HepG2 (cell line): Measurements from ENCODE around the gene COL4A2. TPM values are rescaled to one million over a fixed set of nuclear protein-coding genes. Genes with fewer than 3 reads are reported as not detected.

Experiments used
- ATAC-seq: fragments of 200-7000 bp; cut with Tn5 transposase; 3 replicates; pipeline ENCODE4 v1.9.1; 2020; ENCODE audit warnings: mild to moderate bottlenecking, moderate library complexity
- BruUV-seq: library from RNA; stranded (reverse); fragments of 400-500 nt; replicated peaks from 2 replicates; lab custom pipeline; 2021; lab: Mats Ljungman, UMichigan
- CTCF ChIA-PET: fragments of 300-600 bp; formaldehyde crosslinking; extraction: SDS; loops from one replicate; lab custom pipeline; 2021; ENCODE audit warnings: low total read pairs, inconsistent platforms, low intra/inter-chr PET ratio; lab: Yijun Ruan, JAX
- POLR2A ChIA-PET: fragments of 350-600 bp; sonication (Branson Sonifier 250); formaldehyde crosslinking; loops from one replicate; lab custom pipeline; 2020; ENCODE audit warnings: antibody characterized with exemption, inconsistent platforms; lab: Yijun Ruan, JAX
- DNase-seq: peaks from one replicate; pipeline ENCODE4 v3.0.0-alpha.2; 2015; ENCODE audit warnings: low spot score
- FAIRE-seq: peaks from 3 replicates; lab custom pipeline; 2011; peaks lifted over from hg19 to GRCh38; lab: Jason Lieb, UNC
- H2AFZ ChIP-seq: one replicate; pipeline ENCODE4 v1.6.1; 2011; ENCODE audit warnings: low read length, inconsistent platforms
- H3K27ac ChIP-seq: fragments of 300-600 bp; 3 replicates; pipeline ENCODE4 v1.8.0; 2011; ENCODE audit warnings: mixed run types, mild to moderate bottlenecking, mixed read lengths, low read length, inconsistent platforms; ENCODE audit not compliant: insufficient read depth; ENCODE audit errors: extremely low read length
- H3K27me3 ChIP-seq, 2 experiments: fragments of 200-600 bp in 1 of 2; 2 replicates in 1 of 2; 3 replicates in 1 of 2; pipeline versions ENCODE4 v1.6.0 to v1.8.0; 2011; ENCODE audit warnings: low read length in 2 of 2, mild to moderate bottlenecking in 2 of 2, moderate library complexity in 2 of 2, inconsistent platforms in 1 of 2; ENCODE audit not compliant: insufficient read depth in 2 of 2, control insufficient read depth in 1 of 2
- H3K36me3 ChIP-seq, 2 experiments: fragments of 200-600 bp in 1 of 2; replicated peaks in 1 of 2; 2 replicates in 1 of 2; 3 replicates in 1 of 2; pipeline versions ENCODE4 v1.5.1 to v1.8.0; 2011; ENCODE audit warnings: low read length in 2 of 2, inconsistent platforms in 1 of 2; ENCODE audit not compliant: insufficient read depth in 2 of 2, control insufficient read depth in 1 of 2
- H3K4me1 ChIP-seq: 2 replicates; pipeline ENCODE4 v1.5.1; 2012; ENCODE audit warnings: low read length, inconsistent platforms; ENCODE audit not compliant: insufficient read depth
- H3K4me2 ChIP-seq: 2 replicates; pipeline ENCODE4 v1.6.0; 2011; ENCODE audit warnings: low read depth, low read length, inconsistent platforms
- H3K4me3 ChIP-seq, 3 experiments: fragments of 200-600 bp in 1 of 3; sonication (generic), shearing (Covaris generic) in 1 of 3; replicated peaks in 1 of 3; 2 replicates each; pipeline ENCODE4 v1.5.1; 2011 to 2016; ENCODE audit warnings: low read length in 3 of 3, inconsistent platforms in 2 of 3, low read depth in 2 of 3, mild to moderate bottlenecking in 2 of 3, control low read depth in 1 of 3, mixed read lengths in 1 of 3; ENCODE audit not compliant: insufficient read depth in 1 of 3
- H3K79me2 ChIP-seq: one replicate; pipeline ENCODE4 v1.6.1; 2011; ENCODE audit warnings: low read length, inconsistent platforms; ENCODE audit not compliant: insufficient read depth
- H3K9ac ChIP-seq: 2 replicates; pipeline ENCODE4 v1.6.0; 2011; ENCODE audit warnings: mild to moderate bottlenecking, low read depth, low read length, inconsistent platforms; ENCODE audit not compliant: insufficient read depth
- H3K9me3 ChIP-seq: 2 replicates; pipeline ENCODE4 v1.5.1; 2012; ENCODE audit warnings: mild to moderate bottlenecking, low read length
- H4K20me1 ChIP-seq: 2 replicates; pipeline ENCODE4 v1.6.0; 2011; ENCODE audit warnings: inconsistent platforms, mild to moderate bottlenecking, low read length, moderate library complexity; ENCODE audit not compliant: insufficient read depth
- ETV5 ChIP-seq: IDR thresholded peaks from 2 replicates; pipeline ENCODE4 v1.6.1; 2018; ENCODE audit warnings: missing biosample characterization, missing genetic modification reagents, inconsistent platforms, borderline replicate concordance
- MED1 ChIP-seq: sonication (generic); formaldehyde crosslinking; IDR thresholded peaks from 2 replicates; pipeline ENCODE4 v1.4.0; 2020; ENCODE audit warnings: missing genetic modification reagents
- RARA ChIP-seq: IDR thresholded peaks from 2 replicates; pipeline ENCODE4 v1.6.1; 2016; ENCODE audit warnings: missing genetic modification reagents, missing compliant biosample characterization
- SOX13 ChIP-seq, 3 experiments: fragments of 450-650 bp in 1 of 3; sonication (generic) in 1 of 3; formaldehyde crosslinking in 1 of 3; IDR thresholded peaks in 2 of 3; conservative IDR thresholded peaks in 1 of 3; 2 replicates each; pipeline versions ENCODE4 v1.5.0 to v1.6.1; 2016 to 2020; ENCODE audit warnings: antibody characterized with exemption in 1 of 3, mild to moderate bottlenecking in 1 of 3, missing compliant biosample characterization in 1 of 3, missing genetic modification reagents in 1 of 3, moderate library complexity in 1 of 3
- SOX5 ChIP-seq: IDR thresholded peaks from 2 replicates; pipeline ENCODE4 v1.6.1; 2016; ENCODE audit warnings: borderline replicate concordance
- SOX6 ChIP-seq, 2 experiments: fragments of 450-650 bp in 1 of 2; sonication (generic) in 1 of 2; formaldehyde crosslinking in 1 of 2; IDR thresholded peaks; 2 replicates each; pipeline versions ENCODE4 v1.4.0 to v1.6.1; 2017 to 2020; ENCODE audit warnings: antibody characterized with exemption in 1 of 2, mild to moderate bottlenecking in 1 of 2, missing genetic modification reagents in 1 of 2
- TARDBP ChIP-seq: sonication (generic); formaldehyde crosslinking; IDR thresholded peaks from 2 replicates; pipeline ENCODE4 v1.8.0; 2022; ENCODE audit warnings: mild to moderate bottlenecking, missing genetic modification reagents
- ZNF205 ChIP-seq: IDR thresholded peaks from 2 replicates; pipeline ENCODE4 v1.6.1; 2018; ENCODE audit warnings: missing biosample characterization, missing genetic modification reagents
- ZNF296 ChIP-seq: sonication (generic); formaldehyde crosslinking; conservative IDR thresholded peaks from 2 replicates; pipeline ENCODE4 v1.5.0; 2020; ENCODE audit warnings: mild to moderate bottlenecking, missing genetic modification reagents
- ZNF563 ChIP-seq: sonication (generic); formaldehyde crosslinking; IDR thresholded peaks from 2 replicates; pipeline ENCODE4 v1.8.0; 2022; ENCODE audit warnings: mild to moderate bottlenecking, moderate library complexity, missing genetic modification reagents
- WGBS: methylation state at CpG from one replicate; pipeline ENCODE4 v1.1.6; 2017; ENCODE audit warnings: low lambda C conversion rate; 5-methylcytosine and 5-hydroxymethylcytosine counted together
- in situ Hi-C: cut with HindIII; loops from 2 replicates; pipeline ENCODE4 v1.10.0; 2017; ENCODE audit warnings: low pct_unique_long_range_greater_than_20kb; ENCODE audit not compliant: extremely low pct_ligation_motif_present
- intact Hi-C: fragments of 100-400 bp; cut with micrococcal nuclease; formaldehyde crosslinking; loops from one replicate; pipeline ENCODE4 v1.10.0; 2022; ENCODE audit not compliant: unreplicated experiment
- polyA plus RNA-seq, 8 experiments: library from polyadenylated mRNA; depleted of rRNA in 3 of 8; stranded (reverse) in 7 of 8; unstranded in 1 of 8; fragments of >200 nt; fragmentation: Illumina TruSeq in 4 of 8; extraction: Trizol in 4 of 8; gene quantifications; 2 replicates each; pipeline versions ENCODE4 v1.2.1 to v1.2.3, GENCODE V29; 2011 to 2016; ENCODE audit warnings: low read depth in 4 of 8, missing spikeins in 1 of 8, mixed read lengths in 1 of 8; ENCODE audit not compliant: insufficient read depth in 1 of 8
- total RNA-seq, 5 experiments: library from RNA; depleted of rRNA; stranded (reverse); fragments of >200 nt; fragmentation: Illumina TruSeq; extraction: Trizol; gene quantifications; 2 replicates each; pipeline ENCODE4 v1.2.3, GENCODE V29; 2016; ENCODE audit warnings: low read depth in 1 of 5
- TF ChIP-seq, protein P1 (sequence below): sonication (generic); formaldehyde crosslinking; conservative IDR thresholded peaks from 2 replicates; pipeline ENCODE4 v1.5.0; 2020; ENCODE audit warnings: missing genetic modification reagents
- TF ChIP-seq, protein P2 (sequence below): IDR thresholded peaks from 2 replicates; pipeline ENCODE4 v1.4.0; 2020; ENCODE audit warnings: mild to moderate bottlenecking, missing genetic modification reagents
- TF ChIP-seq, protein P3 (sequence below): sonication (generic); formaldehyde crosslinking; IDR thresholded peaks from 2 replicates; pipeline ENCODE4 v1.5.1; 2020; ENCODE audit warnings: mild to moderate bottlenecking, missing genetic modification reagents, moderate library complexity

Gene COL4A2
- total and polyA plus RNA-seq, 2 of the 13 experiments (the other 11 are each of a cell fraction or from before 2014, with no cell fraction given), result 0.22 to 1.9 TPM

DNA sequence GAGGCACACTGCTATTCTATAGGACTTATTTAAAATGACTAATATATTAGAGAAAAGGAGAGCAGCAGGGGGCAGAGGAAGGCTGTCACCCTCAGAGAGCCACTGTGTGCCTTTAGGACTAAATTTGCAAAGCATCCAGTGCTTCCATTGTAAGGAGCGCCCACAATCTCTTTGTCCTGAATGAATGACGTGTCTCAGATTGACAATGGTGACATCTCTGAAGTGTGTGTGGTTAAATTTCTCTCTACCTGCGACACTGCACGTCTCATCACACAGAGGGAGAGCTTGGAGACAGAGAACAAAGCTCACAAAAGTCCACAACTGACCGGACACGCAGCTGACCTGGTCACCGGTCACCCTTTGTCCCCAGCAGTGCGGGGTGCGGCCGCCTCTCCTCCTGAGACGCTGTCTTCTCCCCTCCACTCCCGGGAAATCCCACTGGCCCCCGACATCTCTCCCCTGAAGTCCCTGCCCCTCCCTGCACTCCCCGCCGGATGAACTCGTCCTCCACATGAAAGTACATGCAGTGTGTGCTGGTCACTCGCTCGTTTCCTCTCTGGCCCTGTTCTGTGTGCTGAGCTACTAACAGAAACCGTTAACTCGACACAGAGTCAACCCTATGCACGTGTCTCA is 147.3 kb downstream of the COL4A2 start:
- CTCF ChIA-PET, result no interaction called here
- H3K4me1 ChIP-seq, result peaks cover 41% of the 10 kb centered on the region
- no peaks in the 10 kb centered on the region for H4K20me1 ChIP-seq
- POLR2A ChIA-PET, result no interaction called here
- no peak overlapping the region for H2AFZ ChIP-seq
- WGBS, result 6% methylated on average over 17 of the region's 21 CpGs
- DNase-seq (no peak), ATAC-seq (peak; percentile 40), FAIRE-seq (no peak)
- H3K9me3 ChIP-seq, result no peaks in the 10 kb centered on the region
- no TSS peak for BruUV-seq
- peak overlapping the region; percentile 36; the same call in 1 of the 2 replicates for H3K9ac ChIP-seq
- H3K27ac ChIP-seq, result no peak overlapping the region
- in situ Hi-C loops, result no loop called here
- H3K27me3 ChIP-seq, result peaks cover 0 to 47% of the 10 kb centered on the region in 2 experiments; a peak in 3 of 5 replicates
- H3K4me3 ChIP-seq, result peak overlapping the region in 2 of 3 experiments; percentile 17 to 66; a peak in 4 of 6 replicates
- peak overlapping the region; percentile 80 for H3K4me2 ChIP-seq
- intact Hi-C loops, result loop anchor here (10.0 kb wide), 2 partner anchors 140 to 260 kb away; partner anchors contain the start of gene ING1
- H3K36me3 ChIP-seq, result no peaks in the 10 kb centered on the region
- no peaks in the 10 kb centered on the region for H3K79me2 ChIP-seq
- peak; percentile 19; the same call in 1 of the 2 replicates for TF ChIP-seq TARDBP (CRISPR knock-in tag)
- TF ChIP-seq RARA, result peak; percentile 35; the same call in 1 of the 2 replicates
- peak; percentile 40; the same call in 1 of the 2 replicates for TF ChIP-seq MED1 (CRISPR knock-in tag)
- TF ChIP-seq, protein P1, sequence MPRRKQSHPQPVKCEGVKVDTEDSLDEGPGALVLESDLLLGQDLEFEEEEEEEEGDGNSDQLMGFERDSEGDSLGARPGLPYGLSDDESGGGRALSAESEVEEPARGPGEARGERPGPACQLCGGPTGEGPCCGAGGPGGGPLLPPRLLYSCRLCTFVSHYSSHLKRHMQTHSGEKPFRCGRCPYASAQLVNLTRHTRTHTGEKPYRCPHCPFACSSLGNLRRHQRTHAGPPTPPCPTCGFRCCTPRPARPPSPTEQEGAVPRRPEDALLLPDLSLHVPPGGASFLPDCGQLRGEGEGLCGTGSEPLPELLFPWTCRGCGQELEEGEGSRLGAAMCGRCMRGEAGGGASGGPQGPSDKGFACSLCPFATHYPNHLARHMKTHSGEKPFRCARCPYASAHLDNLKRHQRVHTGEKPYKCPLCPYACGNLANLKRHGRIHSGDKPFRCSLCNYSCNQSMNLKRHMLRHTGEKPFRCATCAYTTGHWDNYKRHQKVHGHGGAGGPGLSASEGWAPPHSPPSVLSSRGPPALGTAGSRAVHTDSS (CRISPR knock-in tag), result no peak
- TF ChIP-seq SOX13 (IDR thresholded peaks at IDR 0.05), result no peak
- TF ChIP-seq SOX13 (CRISPR knock-in tag; conservative IDR thresholded peaks at IDR 0.05 in 1 of 2, IDR thresholded peaks at IDR 0.05 in 1 of 2), result peak in 1 of 2 experiments; percentile 30; a peak in 1 of 4 replicates
- TF ChIP-seq ETV5 (CRISPR knock-in tag), result peak; percentile 58; the same call in 1 of the 2 replicates
- TF ChIP-seq ZNF563, result no peak
- TF ChIP-seq ZNF296 (CRISPR knock-in tag), result peak; percentile 83
- peak; percentile 71; the same call in 1 of the 2 replicates for TF ChIP-seq SOX5 (CRISPR knock-in tag)
- TF ChIP-seq, protein P2, sequence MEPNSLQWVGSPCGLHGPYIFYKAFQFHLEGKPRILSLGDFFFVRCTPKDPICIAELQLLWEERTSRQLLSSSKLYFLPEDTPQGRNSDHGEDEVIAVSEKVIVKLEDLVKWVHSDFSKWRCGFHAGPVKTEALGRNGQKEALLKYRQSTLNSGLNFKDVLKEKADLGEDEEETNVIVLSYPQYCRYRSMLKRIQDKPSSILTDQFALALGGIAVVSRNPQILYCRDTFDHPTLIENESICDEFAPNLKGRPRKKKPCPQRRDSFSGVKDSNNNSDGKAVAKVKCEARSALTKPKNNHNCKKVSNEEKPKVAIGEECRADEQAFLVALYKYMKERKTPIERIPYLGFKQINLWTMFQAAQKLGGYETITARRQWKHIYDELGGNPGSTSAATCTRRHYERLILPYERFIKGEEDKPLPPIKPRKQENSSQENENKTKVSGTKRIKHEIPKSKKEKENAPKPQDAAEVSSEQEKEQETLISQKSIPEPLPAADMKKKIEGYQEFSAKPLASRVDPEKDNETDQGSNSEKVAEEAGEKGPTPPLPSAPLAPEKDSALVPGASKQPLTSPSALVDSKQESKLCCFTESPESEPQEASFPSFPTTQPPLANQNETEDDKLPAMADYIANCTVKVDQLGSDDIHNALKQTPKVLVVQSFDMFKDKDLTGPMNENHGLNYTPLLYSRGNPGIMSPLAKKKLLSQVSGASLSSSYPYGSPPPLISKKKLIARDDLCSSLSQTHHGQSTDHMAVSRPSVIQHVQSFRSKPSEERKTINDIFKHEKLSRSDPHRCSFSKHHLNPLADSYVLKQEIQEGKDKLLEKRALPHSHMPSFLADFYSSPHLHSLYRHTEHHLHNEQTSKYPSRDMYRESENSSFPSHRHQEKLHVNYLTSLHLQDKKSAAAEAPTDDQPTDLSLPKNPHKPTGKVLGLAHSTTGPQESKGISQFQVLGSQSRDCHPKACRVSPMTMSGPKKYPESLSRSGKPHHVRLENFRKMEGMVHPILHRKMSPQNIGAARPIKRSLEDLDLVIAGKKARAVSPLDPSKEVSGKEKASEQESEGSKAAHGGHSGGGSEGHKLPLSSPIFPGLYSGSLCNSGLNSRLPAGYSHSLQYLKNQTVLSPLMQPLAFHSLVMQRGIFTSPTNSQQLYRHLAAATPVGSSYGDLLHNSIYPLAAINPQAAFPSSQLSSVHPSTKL (CRISPR knock-in tag), result 0 out of 2 replicates have a peak, but pooled peaks have one; percentile 16
- TF ChIP-seq, protein P3, sequence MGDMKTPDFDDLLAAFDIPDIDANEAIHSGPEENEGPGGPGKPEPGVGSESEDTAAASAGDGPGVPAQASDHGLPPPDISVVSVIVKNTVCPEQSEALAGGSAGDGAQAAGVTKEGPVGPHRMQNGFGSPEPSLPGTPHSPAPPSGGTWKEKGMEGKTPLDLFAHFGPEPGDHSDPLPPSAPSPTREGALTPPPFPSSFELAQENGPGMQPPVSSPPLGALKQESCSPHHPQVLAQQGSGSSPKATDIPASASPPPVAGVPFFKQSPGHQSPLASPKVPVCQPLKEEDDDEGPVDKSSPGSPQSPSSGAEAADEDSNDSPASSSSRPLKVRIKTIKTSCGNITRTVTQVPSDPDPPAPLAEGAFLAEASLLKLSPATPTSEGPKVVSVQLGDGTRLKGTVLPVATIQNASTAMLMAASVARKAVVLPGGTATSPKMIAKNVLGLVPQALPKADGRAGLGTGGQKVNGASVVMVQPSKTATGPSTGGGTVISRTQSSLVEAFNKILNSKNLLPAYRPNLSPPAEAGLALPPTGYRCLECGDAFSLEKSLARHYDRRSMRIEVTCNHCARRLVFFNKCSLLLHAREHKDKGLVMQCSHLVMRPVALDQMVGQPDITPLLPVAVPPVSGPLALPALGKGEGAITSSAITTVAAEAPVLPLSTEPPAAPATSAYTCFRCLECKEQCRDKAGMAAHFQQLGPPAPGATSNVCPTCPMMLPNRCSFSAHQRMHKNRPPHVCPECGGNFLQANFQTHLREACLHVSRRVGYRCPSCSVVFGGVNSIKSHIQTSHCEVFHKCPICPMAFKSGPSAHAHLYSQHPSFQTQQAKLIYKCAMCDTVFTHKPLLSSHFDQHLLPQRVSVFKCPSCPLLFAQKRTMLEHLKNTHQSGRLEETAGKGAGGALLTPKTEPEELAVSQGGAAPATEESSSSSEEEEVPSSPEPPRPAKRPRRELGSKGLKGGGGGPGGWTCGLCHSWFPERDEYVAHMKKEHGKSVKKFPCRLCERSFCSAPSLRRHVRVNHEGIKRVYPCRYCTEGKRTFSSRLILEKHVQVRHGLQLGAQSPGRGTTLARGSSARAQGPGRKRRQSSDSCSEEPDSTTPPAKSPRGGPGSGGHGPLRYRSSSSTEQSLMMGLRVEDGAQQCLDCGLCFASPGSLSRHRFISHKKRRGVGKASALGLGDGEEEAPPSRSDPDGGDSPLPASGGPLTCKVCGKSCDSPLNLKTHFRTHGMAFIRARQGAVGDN (CRISPR knock-in tag), result peak; percentile 58
- peak; percentile 97 for TF ChIP-seq ZNF205 (CRISPR knock-in tag)
- no peak for TF ChIP-seq SOX6 (IDR thresholded peaks at IDR 0.05)
- peak; percentile 27; the same call in 1 of the 2 replicates for TF ChIP-seq SOX6 (CRISPR knock-in tag; IDR thresholded peaks at IDR 0.05)
